ENCODE data around the gene NRG2.

GRCh38 chr5:139954462-139954861, 88.6 kb downstream of the NRG2 start:
- TF ChIP-seq POLR2A (IDR thresholded peaks at IDR 0.05; ENCODE audit: low read depth, low read length) = no peak
- TF ChIP-seq CTCF (IDR thresholded peaks at IDR 0.05; ENCODE audit: extremely low read depth in 1 of 2, insufficient read depth in 1 of 2, low read depth in 1 of 2, low read length in 2 of 2) = no peak
- no peak for TF ChIP-seq MAX (IDR thresholded peaks at IDR 0.05; ENCODE audit: insufficient read depth, insufficient read length)
- TF ChIP-seq EZH2 (IDR thresholded peaks at IDR 0.05; ENCODE audit: borderline replicate concordance, low read depth, low read length, severe bottlenecking) = no peak
- no peak for TF ChIP-seq JUN (IDR thresholded peaks at IDR 0.05; ENCODE audit: borderline replicate concordance, insufficient read depth, insufficient read length, low read depth)
- no peak for TF ChIP-seq POLR2AphosphoS5 (IDR thresholded peaks at IDR 0.05; ENCODE audit: insufficient read depth, low read depth, low read length)
- no peak for TF ChIP-seq MYC (IDR thresholded peaks at IDR 0.05; ENCODE audit: low read depth, low read length)
- TF ChIP-seq GATA2 (IDR thresholded peaks at IDR 0.05; ENCODE audit: insufficient read depth, insufficient read length, low read depth, low read length) = no peak

Data from endothelial cell of umbilical vein (primary cell).